Keratinocyte (primary cell): ENCODE measurements around the gene DMKN.

Experiments used
- EZH2 ChIP-seq: IDR thresholded peaks from one replicate; pipeline ENCODE4 v1.6.1; 2012; ENCODE audit warnings: inconsistent platforms, mild to moderate bottlenecking, low read length, moderate library complexity
- TF ChIP-seq, protein P1 (sequence below), 3 experiments: IDR thresholded peaks in 1 of 3; conservative IDR thresholded peaks in 1 of 3; optimal IDR thresholded peaks in 1 of 3; 2 replicates in 2 of 3; 3 replicates in 1 of 3; pipeline versions ENCODE3 to v1.5.1; 2011; ENCODE audit warnings: low read length in 3 of 3, mild to moderate bottlenecking in 3 of 3, moderate library complexity in 2 of 3, control low read depth in 1 of 3, inconsistent platforms in 1 of 3; ENCODE audit not compliant: insufficient read depth in 2 of 3; ENCODE audit errors: extremely low read depth in 1 of 3

GRCh38 chr19:35542209-35542608 is 28.8 kb upstream of the DMKN start:
- TF ChIP-seq, protein P1, sequence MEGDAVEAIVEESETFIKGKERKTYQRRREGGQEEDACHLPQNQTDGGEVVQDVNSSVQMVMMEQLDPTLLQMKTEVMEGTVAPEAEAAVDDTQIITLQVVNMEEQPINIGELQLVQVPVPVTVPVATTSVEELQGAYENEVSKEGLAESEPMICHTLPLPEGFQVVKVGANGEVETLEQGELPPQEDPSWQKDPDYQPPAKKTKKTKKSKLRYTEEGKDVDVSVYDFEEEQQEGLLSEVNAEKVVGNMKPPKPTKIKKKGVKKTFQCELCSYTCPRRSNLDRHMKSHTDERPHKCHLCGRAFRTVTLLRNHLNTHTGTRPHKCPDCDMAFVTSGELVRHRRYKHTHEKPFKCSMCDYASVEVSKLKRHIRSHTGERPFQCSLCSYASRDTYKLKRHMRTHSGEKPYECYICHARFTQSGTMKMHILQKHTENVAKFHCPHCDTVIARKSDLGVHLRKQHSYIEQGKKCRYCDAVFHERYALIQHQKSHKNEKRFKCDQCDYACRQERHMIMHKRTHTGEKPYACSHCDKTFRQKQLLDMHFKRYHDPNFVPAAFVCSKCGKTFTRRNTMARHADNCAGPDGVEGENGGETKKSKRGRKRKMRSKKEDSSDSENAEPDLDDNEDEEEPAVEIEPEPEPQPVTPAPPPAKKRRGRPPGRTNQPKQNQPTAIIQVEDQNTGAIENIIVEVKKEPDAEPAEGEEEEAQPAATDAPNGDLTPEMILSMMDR (optimal IDR thresholded peaks at IDR 0.05 in 1 of 3, IDR thresholded peaks at IDR 0.05 in 1 of 3, conservative IDR thresholded peaks at IDR 0.05 in 1 of 3; ENCODE audit: extremely low read depth in 1 of 3, insufficient read depth in 2 of 3, low read length in 3 of 3), result no peak
- TF ChIP-seq EZH2, result no peak
